Measurements from ENCODE around the gene PTPRG. TPM values are rescaled to one million over a fixed set of nuclear protein-coding genes. Genes with fewer than 3 reads are reported as not detected.

PTPRG gene
- total and polyA plus RNA-seq, 2 donors (not counting 3 experiments of a cell fraction or from before 2014, with no cell fraction given) = 8.9 to 39.1 TPM

- CTCF ChIA-PET = interaction anchor here (1.0 to 16.1 kb wide), 5 partner anchors 19 to 1984 kb away, joined by 3 to 182 read pairs (median 4); no protein-coding TSS in a partner anchor
Observed at GRCh38 chr3:61559136-61559731, 2.1 kb upstream of the PTPRG start.

More at GRCh38 chr3:61559136-61559731, 2.1 kb upstream of the PTPRG start:
- DNase-seq (ENCODE audit: low read depth, low spot score) (no peak), FAIRE-seq (peak; percentile 52)
- no peaks in the 10 kb centered on the region for H4K20me1 ChIP-seq (replicated peaks; ENCODE audit: control insufficient read depth, extremely low read depth, insufficient read depth, low read length)
- peaks cover 17% of the 10 kb centered on the region for H3K79me2 ChIP-seq (ENCODE audit: control insufficient read depth, insufficient read depth, low read length)
- H3K4me1 ChIP-seq (ENCODE audit: control insufficient read depth, extremely low read depth, insufficient read depth, low read length) = peaks cover 21% of the 10 kb centered on the region
- no peak overlapping the region for H3K9ac ChIP-seq (replicated peaks; ENCODE audit: extremely low read depth, insufficient read depth, low read length)
- no peaks in the 10 kb centered on the region for H3K9me3 ChIP-seq (replicated peaks; ENCODE audit: control insufficient read depth, insufficient read depth, low read length)
- H3K27me3 ChIP-seq (ENCODE audit: control insufficient read depth in 2 of 2, insufficient read depth in 2 of 2, low read length in 2 of 2) = no peaks in the 10 kb centered on the region
- POLR2A ChIA-PET = no interaction called here
- H3K36me3 ChIP-seq (ENCODE audit: control insufficient read depth in 2 of 2, extremely low read depth in 1 of 2, insufficient read depth in 2 of 2, low read length in 2 of 2) = no peaks in the 10 kb centered on the region
- dilution Hi-C loops (cut with MboI; ENCODE audit: extremely low pct_ligation_motif_present, low sequenced_read_pairs) (no loop called here), intact Hi-C loops (cut with micrococcal nuclease) (no loop called here)
- peak overlapping the region; percentile 9 for H2AFZ ChIP-seq (ENCODE audit: low read depth, low read length)
- no TSS peak for BruUV-seq (replicated peaks)
- H3K4me2 ChIP-seq (ENCODE audit: insufficient read depth, low read length) = peak overlapping the region; percentile 94
- no peak overlapping the region for H3K27ac ChIP-seq (ENCODE audit: insufficient read depth, low read depth, low read length)
- peak overlapping the region in 1 of 3 experiments; percentile 82 for H3K4me3 ChIP-seq (replicated peaks in 1 of 3; ENCODE audit: insufficient read depth in 1 of 3, low read depth in 1 of 3, low read length in 3 of 3)
- H3K9me1 ChIP-seq (replicated peaks; ENCODE audit: control insufficient read depth, extremely low read depth, insufficient read depth, low read length) = no peaks in the 10 kb centered on the region
- TF ChIP-seq CTCF (IDR thresholded peaks at IDR 0.05; ENCODE audit: extremely low read depth in 1 of 2, insufficient read depth in 1 of 2, low read depth in 1 of 2, low read length in 2 of 2) = peak in 1 of 2 donors; percentile 14
- TF ChIP-seq JUN (IDR thresholded peaks at IDR 0.05; ENCODE audit: borderline replicate concordance, insufficient read depth, insufficient read length, low read depth) = no peak
